Thoracic aorta (tissue), 2 donors: ENCODE data around the gene CDH19. TPM values are rescaled to one million over a fixed set of nuclear protein-coding genes. Genes with fewer than 3 reads are reported as not detected.
"Not testable (repeated sequence)": the region's sequence is repeated elsewhere in the genome, so short reads cannot be mapped to it uniquely, and the experiment has no call there.

ENCODE experiments used
- ATAC-seq: fragments of 150-250 bp; one replicate; pipeline ENCODE4 v1.8.0; 2017; ENCODE audit warnings: low read depth; ENCODE audit not compliant: insufficient number of reproducible peaks, low FRiP score
- DNase-seq: peaks from one replicate; pipeline ENCODE4 v3.0.0-alpha.2; 2020; ENCODE audit warnings: low spot score
- H3K27ac ChIP-seq, 2 donors: fragments of 200-600 bp; sonication (generic); 1 replicate in 1 of 2; 2 replicates in 1 of 2; pipeline ENCODE4 v1.5.1; 2016; ENCODE audit warnings: mild to moderate bottlenecking in 2 of 2, moderate library complexity in 2 of 2
- H3K27me3 ChIP-seq: fragments of 200-600 bp; sonication (generic); replicated peaks from 2 replicates; pipeline ENCODE4 v1.6.0; 2016; ENCODE audit warnings: mild to moderate bottlenecking; ENCODE audit not compliant: insufficient read depth
- H3K36me3 ChIP-seq: fragments of 200-600 bp; sonication (generic); one replicate; pipeline ENCODE4 v1.5.1; 2016
- H3K4me1 ChIP-seq, 2 donors: fragments of 200-600 bp; sonication (generic); 1 replicate in 1 of 2; 2 replicates in 1 of 2; pipeline versions ENCODE4 v1.5.1 to v1.6.0; 2016; ENCODE audit warnings: low read depth in 2 of 2, mild to moderate bottlenecking in 1 of 2; ENCODE audit not compliant: control insufficient read depth in 1 of 2
- H3K4me3 ChIP-seq: fragments of 200-600 bp; sonication (generic); 2 replicates; pipeline ENCODE4 v1.5.1; 2016; ENCODE audit warnings: mild to moderate bottlenecking
- H3K9me3 ChIP-seq: fragments of 200-600 bp; sonication (generic); 2 replicates; pipeline ENCODE4 v1.5.1; 2016
- total RNA-seq, 2 donors: library from RNA; depleted of rRNA; stranded (reverse); fragments of >200 nt; gene quantifications; one replicate each; pipeline versions ENCODE4 v1.1.0 to v1.2.3, GENCODE V29; 2016
- TF ChIP-seq, protein P1 (sequence below): fragments of 200-600 bp; sonication (generic); IDR thresholded peaks from one replicate; pipeline ENCODE4 v1.5.1; 2019; ENCODE audit warnings: antibody characterized with exemption

The CDH19 gene
- total RNA-seq, 2 donors from 2014 or later, result 8.9 to 31.6 TPM

GRCh38 chr18:66497351-66497750, 106.5 kb downstream of the CDH19 start:
- DNase-seq (no peak), ATAC-seq (no peak)
- Histone ChIP-seq H3K4me3 (no peak overlapping the region), H3K4me1 (no peaks in the 10 kb centered on the region), H3K9me3 (no peaks in the 10 kb centered on the region), H3K27ac (no peak overlapping the region), H3K27me3 (no peaks in the 10 kb centered on the region), H3K36me3 (no peaks in the 10 kb centered on the region)
- TF ChIP-seq, protein P1, sequence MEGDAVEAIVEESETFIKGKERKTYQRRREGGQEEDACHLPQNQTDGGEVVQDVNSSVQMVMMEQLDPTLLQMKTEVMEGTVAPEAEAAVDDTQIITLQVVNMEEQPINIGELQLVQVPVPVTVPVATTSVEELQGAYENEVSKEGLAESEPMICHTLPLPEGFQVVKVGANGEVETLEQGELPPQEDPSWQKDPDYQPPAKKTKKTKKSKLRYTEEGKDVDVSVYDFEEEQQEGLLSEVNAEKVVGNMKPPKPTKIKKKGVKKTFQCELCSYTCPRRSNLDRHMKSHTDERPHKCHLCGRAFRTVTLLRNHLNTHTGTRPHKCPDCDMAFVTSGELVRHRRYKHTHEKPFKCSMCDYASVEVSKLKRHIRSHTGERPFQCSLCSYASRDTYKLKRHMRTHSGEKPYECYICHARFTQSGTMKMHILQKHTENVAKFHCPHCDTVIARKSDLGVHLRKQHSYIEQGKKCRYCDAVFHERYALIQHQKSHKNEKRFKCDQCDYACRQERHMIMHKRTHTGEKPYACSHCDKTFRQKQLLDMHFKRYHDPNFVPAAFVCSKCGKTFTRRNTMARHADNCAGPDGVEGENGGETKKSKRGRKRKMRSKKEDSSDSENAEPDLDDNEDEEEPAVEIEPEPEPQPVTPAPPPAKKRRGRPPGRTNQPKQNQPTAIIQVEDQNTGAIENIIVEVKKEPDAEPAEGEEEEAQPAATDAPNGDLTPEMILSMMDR, result no peak

DNA sequence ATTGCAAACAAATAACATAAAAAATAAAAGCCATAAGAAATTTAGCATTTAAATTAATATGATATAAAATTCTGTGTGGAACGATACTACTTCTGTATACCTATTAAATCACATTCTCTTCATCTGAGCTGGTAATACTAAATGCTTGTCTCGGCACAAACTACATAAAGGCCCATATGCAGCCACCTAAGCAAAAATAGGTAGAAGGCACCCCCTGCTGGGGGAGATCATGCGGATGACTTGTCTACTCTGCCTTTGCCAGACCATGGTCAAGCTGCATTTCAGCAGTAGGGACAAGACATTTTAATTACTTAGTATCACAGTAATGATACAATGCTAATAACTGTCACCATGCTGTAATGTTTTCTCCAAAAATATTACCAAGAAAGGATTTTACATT, 108.0 kb downstream of the CDH19 start:
- TF ChIP-seq, protein P1, result no peak
- no peak for ATAC-seq

GRCh38 chr18:66473882-66474281, 130.0 kb downstream of the CDH19 start:
- Histone ChIP-seq H3K4me3 (no peak overlapping the region), H3K9me3 (no peaks in the 10 kb centered on the region), H3K36me3 (no peaks in the 10 kb centered on the region), H3K27me3 (no peaks in the 10 kb centered on the region), H3K27ac (no peak overlapping the region), H3K4me1 (no peaks in the 10 kb centered on the region)
- TF ChIP-seq, protein P1, result no peak
- no peak for DNase-seq
- ATAC-seq, result no peak

More for the DNA sequence above, 108.0 kb downstream of the CDH19 start:
- Histone ChIP-seq H3K27ac (no peak overlapping the region), H3K36me3 (no peaks in the 10 kb centered on the region), H3K4me1 (no peaks in the 10 kb centered on the region), H3K9me3 (no peaks in the 10 kb centered on the region), H3K27me3 (no peaks in the 10 kb centered on the region), H3K4me3 (no peak overlapping the region)
- DNase-seq, result no peak

DNA sequence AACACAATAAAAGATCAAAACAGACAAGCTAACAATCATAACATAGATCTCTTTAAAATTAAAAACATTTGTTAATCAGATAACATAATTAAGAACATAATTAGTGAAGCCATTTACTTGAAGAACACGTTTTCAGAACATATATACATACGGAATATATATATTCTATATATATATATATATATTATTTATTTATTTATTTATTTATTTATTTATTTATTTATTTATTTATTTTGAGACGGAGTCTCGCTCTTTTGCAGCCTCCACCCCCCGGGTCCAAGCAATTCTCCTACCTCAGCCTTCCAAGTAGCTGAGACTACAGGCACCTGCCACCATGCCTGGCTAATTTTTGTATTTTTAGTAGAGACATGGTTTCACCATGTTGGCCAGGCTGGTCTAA, 137.7 kb downstream of the CDH19 start:
- not testable (repeated sequence) for H3K4me1 ChIP-seq, H3K9me3 ChIP-seq, H3K27me3 ChIP-seq, ATAC-seq, DNase-seq, H3K36me3 ChIP-seq, H3K27ac ChIP-seq, H3K4me3 ChIP-seq

GRCh38 chr18:66461344-66461743, 142.5 kb downstream of the CDH19 start:
- Histone ChIP-seq H3K27me3 (no peaks in the 10 kb centered on the region), H3K4me3 (no peak overlapping the region), H3K36me3 (no peaks in the 10 kb centered on the region), H3K4me1 (no peaks in the 10 kb centered on the region), H3K27ac (no peak overlapping the region), H3K9me3 (no peaks in the 10 kb centered on the region)
- TF ChIP-seq, protein P1, result no peak
- DNase-seq, result no peak
- ATAC-seq, result no peak

DNA sequence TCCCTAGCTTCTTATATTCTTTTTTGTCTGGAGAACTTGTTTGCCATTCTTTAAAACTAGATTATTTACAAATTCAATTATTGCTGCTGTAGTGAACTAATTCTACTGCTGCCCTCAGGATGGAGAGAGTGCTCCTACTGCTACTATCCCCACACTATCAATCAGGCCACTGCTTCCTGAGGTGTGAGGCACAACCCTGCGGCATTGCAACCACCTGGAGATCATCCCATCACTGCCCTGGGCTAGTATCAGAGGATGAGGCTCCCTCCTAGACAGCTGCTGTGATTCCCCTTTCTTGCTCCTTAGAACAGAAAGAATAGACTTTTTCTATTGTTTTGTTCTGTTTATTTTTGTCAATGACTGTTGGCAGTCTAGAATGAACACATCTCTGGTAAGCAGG, 146.6 kb downstream of the CDH19 start:
- Histone ChIP-seq H3K36me3 (no peaks in the 10 kb centered on the region), H3K27ac (no peak overlapping the region), H3K27me3 (no peaks in the 10 kb centered on the region), H3K4me1 (no peaks in the 10 kb centered on the region), H3K9me3 (no peaks in the 10 kb centered on the region), H3K4me3 (no peak overlapping the region)
- TF ChIP-seq, protein P1, result no peak
- no peak for ATAC-seq
- DNase-seq, result no peak
